DOHH2 (cell line): ENCODE data around the gene MRTFB.

Experiments
- H3F3A ChIP-seq: fragments of 200-600 bp; sonication (generic), shearing (Covaris generic); 2 replicates; pipeline ENCODE4 v1.6.0; 2016; ENCODE audit warnings: antibody characterized with exemption, mild to moderate bottlenecking; ENCODE audit not compliant: control insufficient read depth, insufficient read depth
- H3K27ac ChIP-seq: fragments of 200-600 bp; sonication (generic); 2 replicates; pipeline ENCODE4 v1.5.1; 2014; ENCODE audit warnings: low read depth, mild to moderate bottlenecking, low read length, moderate library complexity
- H3K27me3 ChIP-seq: fragments of 200-600 bp; sonication (generic); 2 replicates; pipeline ENCODE4 v1.6.1; 2014; ENCODE audit warnings: mild to moderate bottlenecking, low read length, mixed read lengths; ENCODE audit not compliant: control insufficient read depth
- H3K36me3 ChIP-seq: fragments of 200-600 bp; sonication (generic); 2 replicates; pipeline ENCODE4 v1.6.1; 2014; ENCODE audit warnings: mild to moderate bottlenecking, low read length, moderate library complexity, mixed read lengths; ENCODE audit not compliant: control insufficient read depth
- H3K4me1 ChIP-seq: fragments of 200-600 bp; sonication (generic); 2 replicates; pipeline ENCODE4 v1.6.1; 2014; ENCODE audit warnings: mild to moderate bottlenecking, low read length, mixed read lengths; ENCODE audit not compliant: control insufficient read depth
- H3K4me2 ChIP-seq: fragments of 200-600 bp; sonication (generic); 2 replicates; pipeline ENCODE4 v1.6.0; 2014; ENCODE audit warnings: mild to moderate bottlenecking, low read length, moderate library complexity
- H3K4me3 ChIP-seq: fragments of 200-600 bp; sonication (generic); 2 replicates; pipeline ENCODE4 v1.5.1; 2014; ENCODE audit warnings: mild to moderate bottlenecking, low read length, mixed read lengths
- H3K79me2 ChIP-seq: fragments of 200-600 bp; sonication (generic); 2 replicates; pipeline ENCODE4 v1.6.1; 2014; ENCODE audit warnings: mild to moderate bottlenecking, low read length, mixed read lengths; ENCODE audit not compliant: control insufficient read depth
- H3K9me2 ChIP-seq: fragments of 200-600 bp; sonication (generic); replicated peaks from 2 replicates; pipeline ENCODE4 v1.6.1; 2014; ENCODE audit warnings: mild to moderate bottlenecking, low read length, mixed read lengths; ENCODE audit not compliant: control insufficient read depth
- H3K9me3 ChIP-seq: fragments of 200-600 bp; sonication (generic); 2 replicates; pipeline ENCODE4 v1.6.1; 2014; ENCODE audit warnings: antibody characterized with exemption, low read length, mixed read lengths; ENCODE audit not compliant: control insufficient read depth, insufficient read depth
- H4K20me1 ChIP-seq: fragments of 200-600 bp; sonication (generic); 2 replicates; pipeline ENCODE4 v1.6.0; 2014; ENCODE audit warnings: low read depth, mild to moderate bottlenecking, antibody characterized with exemption, low read length, moderate library complexity; ENCODE audit not compliant: control insufficient read depth, insufficient read depth
- EZH2phosphoT487 ChIP-seq: fragments of 200-600 bp; sonication (generic); IDR thresholded peaks from 2 replicates; pipeline ENCODE4 v1.6.1; 2017; ENCODE audit warnings: borderline replicate concordance, mild to moderate bottlenecking, antibody characterized with exemption, low read length, moderate library complexity, mixed read lengths
- TF ChIP-seq, protein P1 (sequence below): fragments of 200-600 bp; sonication (generic); IDR thresholded peaks from one replicate; pipeline ENCODE4 v1.5.1; 2014; ENCODE audit warnings: antibody characterized with exemption, mild to moderate bottlenecking, low read depth, low read length; ENCODE audit not compliant: poor library complexity, severe bottlenecking

The MRTFB gene

GRCh38 chr16:14179116-14179515 is 108.0 kb downstream of the MRTFB start:
- Histone ChIP-seq H3F3A (no peaks in the 10 kb centered on the region), H3K9me2 (no peaks in the 10 kb centered on the region), H3K27ac (no peak overlapping the region), H3K27me3 (no peaks in the 10 kb centered on the region), H3K79me2 (no peaks in the 10 kb centered on the region), H3K9me3 (no peaks in the 10 kb centered on the region), H3K4me3 (no peak overlapping the region), H3K36me3 (no peaks in the 10 kb centered on the region), H4K20me1 (no peaks in the 10 kb centered on the region), H3K4me2 (no peak overlapping the region), H3K4me1 (no peaks in the 10 kb centered on the region)
- TF ChIP-seq, protein P1, sequence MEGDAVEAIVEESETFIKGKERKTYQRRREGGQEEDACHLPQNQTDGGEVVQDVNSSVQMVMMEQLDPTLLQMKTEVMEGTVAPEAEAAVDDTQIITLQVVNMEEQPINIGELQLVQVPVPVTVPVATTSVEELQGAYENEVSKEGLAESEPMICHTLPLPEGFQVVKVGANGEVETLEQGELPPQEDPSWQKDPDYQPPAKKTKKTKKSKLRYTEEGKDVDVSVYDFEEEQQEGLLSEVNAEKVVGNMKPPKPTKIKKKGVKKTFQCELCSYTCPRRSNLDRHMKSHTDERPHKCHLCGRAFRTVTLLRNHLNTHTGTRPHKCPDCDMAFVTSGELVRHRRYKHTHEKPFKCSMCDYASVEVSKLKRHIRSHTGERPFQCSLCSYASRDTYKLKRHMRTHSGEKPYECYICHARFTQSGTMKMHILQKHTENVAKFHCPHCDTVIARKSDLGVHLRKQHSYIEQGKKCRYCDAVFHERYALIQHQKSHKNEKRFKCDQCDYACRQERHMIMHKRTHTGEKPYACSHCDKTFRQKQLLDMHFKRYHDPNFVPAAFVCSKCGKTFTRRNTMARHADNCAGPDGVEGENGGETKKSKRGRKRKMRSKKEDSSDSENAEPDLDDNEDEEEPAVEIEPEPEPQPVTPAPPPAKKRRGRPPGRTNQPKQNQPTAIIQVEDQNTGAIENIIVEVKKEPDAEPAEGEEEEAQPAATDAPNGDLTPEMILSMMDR, result no peak
- no peak for TF ChIP-seq EZH2phosphoT487

- Histone ChIP-seq H3K27ac (no peak overlapping the region), H3F3A (no peaks in the 10 kb centered on the region), H4K20me1 (no peaks in the 10 kb centered on the region), H3K36me3 (no peaks in the 10 kb centered on the region), H3K4me3 (no peak overlapping the region), H3K9me2 (no peaks in the 10 kb centered on the region), H3K79me2 (no peaks in the 10 kb centered on the region), H3K4me1 (no peaks in the 10 kb centered on the region), H3K4me2 (no peak overlapping the region), H3K9me3 (no peaks in the 10 kb centered on the region), H3K27me3 (no peaks in the 10 kb centered on the region)
- TF ChIP-seq, protein P1, result no peak
- TF ChIP-seq EZH2phosphoT487, result no peak
These were observed 109.4 kb downstream of the MRTFB start for GRCh38 chr16:14180481-14180944.

GRCh38 chr16:14181371-14182050 is 110.4 kb downstream of the MRTFB start:
- no peaks in the 10 kb centered on the region for H3K27me3 ChIP-seq
- no peaks in the 10 kb centered on the region for H3K4me1 ChIP-seq
- H3K9me3 ChIP-seq, result no peaks in the 10 kb centered on the region
- H3F3A ChIP-seq, result no peaks in the 10 kb centered on the region
- no peak overlapping the region for H3K4me3 ChIP-seq
- H4K20me1 ChIP-seq, result no peaks in the 10 kb centered on the region
- no peak overlapping the region for H3K4me2 ChIP-seq
- H3K27ac ChIP-seq, result no peak overlapping the region
- H3K36me3 ChIP-seq, result no peaks in the 10 kb centered on the region
- no peaks in the 10 kb centered on the region for H3K79me2 ChIP-seq
- H3K9me2 ChIP-seq, result no peaks in the 10 kb centered on the region
- TF ChIP-seq EZH2phosphoT487, result no peak
- TF ChIP-seq, protein P1, result no peak
